H1 (cell line): ENCODE results near the gene ABHD11. TPM values are rescaled to one million over a fixed set of nuclear protein-coding genes. Genes with fewer than 3 reads are reported as not detected.

Source experiments
- CTCF ChIA-PET: fragments of 300-600 bp; sonication (Branson Sonifier 250); formaldehyde crosslinking; loops from one replicate; lab custom pipeline; 2021; ENCODE audit not compliant: partially characterized antibody; lab: Charles Lee
- POLR2A ChIA-PET: fragments of 300-600 bp; sonication (Branson Sonifier 250); formaldehyde crosslinking; loops from one replicate; lab custom pipeline; 2021; ENCODE audit warnings: inconsistent platforms; ENCODE audit not compliant: partially characterized antibody; lab: Charles Lee
- DNase-seq, 2 experiments: peaks; one replicate each; pipeline versions ENCODE4 v3.0.0 to v3.0.0-alpha.2; 2010 to 2022; ENCODE audit warnings: low spot score in 2 of 2, low read depth in 1 of 2, mixed read lengths in 1 of 2
- FAIRE-seq: peaks from 2 replicates; lab custom pipeline; 2011; peaks lifted over from hg19 to GRCh38; lab: Jason Lieb, UNC
- H2AFZ ChIP-seq: 2 replicates; pipeline ENCODE4 v1.8.1; 2012; ENCODE audit warnings: low read length, inconsistent platforms
- H2AK5ac ChIP-seq: 2 replicates; pipeline ENCODE4 v1.6.1; 2013; ENCODE audit warnings: low read depth, low read length
- H2BK120ac ChIP-seq: replicated peaks from 2 replicates; pipeline ENCODE3; 2013; ENCODE audit warnings: low read depth, low read length, inconsistent platforms
- H2BK12ac ChIP-seq: 2 replicates; pipeline ENCODE4 v1.6.1; 2013; ENCODE audit warnings: low read depth, low read length
- H2BK15ac ChIP-seq: 2 replicates; pipeline ENCODE4 v1.6.1; 2013; ENCODE audit warnings: low read length
- H2BK20ac ChIP-seq: 2 replicates; pipeline ENCODE4 v1.6.1; 2013; ENCODE audit warnings: low read length
- H2BK5ac ChIP-seq: 2 replicates; pipeline ENCODE4 v1.6.1; 2013; ENCODE audit warnings: low read depth, low read length
- H3K14ac ChIP-seq: 2 replicates; pipeline ENCODE4 v1.6.1; 2013; ENCODE audit warnings: inconsistent platforms; ENCODE audit not compliant: insufficient read length
- H3K18ac ChIP-seq: 2 replicates; pipeline ENCODE4 v1.6.1; 2013; ENCODE audit warnings: low read length; ENCODE audit errors: extremely low read depth
- H3K23ac ChIP-seq: 2 replicates; pipeline ENCODE4 v1.6.1; 2013; ENCODE audit warnings: inconsistent platforms; ENCODE audit not compliant: insufficient read length
- H3K23me2 ChIP-seq: 2 replicates; pipeline ENCODE4 v1.6.1; 2013; ENCODE audit warnings: low read depth, low read length
- H3K27ac ChIP-seq: 2 replicates; pipeline ENCODE4 v1.6.1; 2011; ENCODE audit warnings: low read depth, low read length, inconsistent platforms
- H3K27me3 ChIP-seq, 4 experiments: replicated peaks in 1 of 4; 1 replicate in 1 of 4; 2 replicates in 3 of 4; pipeline versions ENCODE4 v1.6.1 to v1.8.1; 2011 to 2013; ENCODE audit warnings: low read length in 3 of 4, mild to moderate bottlenecking in 3 of 4, inconsistent platforms in 2 of 4, mixed read lengths in 2 of 4, moderate library complexity in 1 of 4; ENCODE audit not compliant: control insufficient read depth in 3 of 4, insufficient read depth in 3 of 4; ENCODE audit errors: extremely low read depth in 1 of 4
- H3K36me3 ChIP-seq, 4 experiments: 2 replicates each; pipeline versions ENCODE4 v1.6.1 to v1.8.1; 2011 to 2013; ENCODE audit warnings: mild to moderate bottlenecking in 4 of 4, low read length in 3 of 4, moderate library complexity in 2 of 4, control low read depth in 1 of 4, inconsistent platforms in 1 of 4; ENCODE audit not compliant: insufficient read depth in 4 of 4, control insufficient read depth in 2 of 4
- H3K4ac ChIP-seq: replicated peaks from 2 replicates; pipeline ENCODE3; 2013; ENCODE audit warnings: low read length, low read depth, mixed read lengths, inconsistent platforms; ENCODE audit not compliant: insufficient read length
- H3K4me1 ChIP-seq, 4 experiments: replicated peaks in 1 of 4; 1 replicate in 1 of 4; 2 replicates in 3 of 4; pipeline versions ENCODE4 v1.6.1 to v1.8.1; 2011 to 2013; ENCODE audit warnings: low read length in 3 of 4, inconsistent platforms in 2 of 4, mixed read lengths in 1 of 4; ENCODE audit not compliant: insufficient read depth in 4 of 4, control insufficient read depth in 3 of 4
- H3K4me2 ChIP-seq, 2 experiments: 2 replicates each; pipeline versions ENCODE4 v1.6.1 to v1.8.1; 2011 to 2013; ENCODE audit warnings: low read depth in 2 of 2, low read length in 2 of 2, control low read depth in 1 of 2, inconsistent platforms in 1 of 2, mild to moderate bottlenecking in 1 of 2; ENCODE audit not compliant: insufficient read depth in 1 of 2
- H3K4me3 ChIP-seq, 4 experiments: fragments of 200-600, 300-600 bp in 1 of 4; sonication (generic), shearing (Covaris generic), sonication (Bioruptor Twin) in 1 of 4; 2 replicates each; pipeline versions ENCODE4 v1.5.1 to v1.8.1; 2011 to 2016; ENCODE audit warnings: low read length in 4 of 4, low read depth in 3 of 4, control low read depth in 2 of 4, inconsistent platforms in 2 of 4, mild to moderate bottlenecking in 2 of 4, mixed read lengths in 1 of 4, moderate library complexity in 1 of 4; ENCODE audit not compliant: insufficient read depth in 2 of 4; ENCODE audit errors: extremely low read depth in 1 of 4
- H3K56ac ChIP-seq: replicated peaks from 2 replicates; pipeline ENCODE3; 2013; ENCODE audit warnings: low read depth, mild to moderate bottlenecking, mixed read lengths, low read length, inconsistent platforms; ENCODE audit not compliant: insufficient read length
- H3K79me1 ChIP-seq: 2 replicates; pipeline ENCODE4 v1.6.1; 2013; ENCODE audit warnings: low read depth, low read length, control low read depth
- H3K79me2 ChIP-seq, 2 experiments: 2 replicates each; pipeline versions ENCODE4 v1.6.1 to v1.8.1; 2012 to 2013; ENCODE audit warnings: low read length in 2 of 2, mild to moderate bottlenecking in 2 of 2, inconsistent platforms in 1 of 2; ENCODE audit not compliant: insufficient read depth in 2 of 2, control insufficient read depth in 1 of 2
- H3K9ac ChIP-seq, 4 experiments: replicated peaks in 1 of 4; 1 replicate in 1 of 4; 2 replicates in 3 of 4; pipeline versions ENCODE4 v1.6.1 to v1.8.1; 2011 to 2013; ENCODE audit warnings: low read depth in 3 of 4, low read length in 3 of 4, control low read depth in 2 of 4, mild to moderate bottlenecking in 2 of 4, moderate library complexity in 2 of 4, inconsistent platforms in 1 of 4; ENCODE audit errors: extremely low read depth in 1 of 4
- H3K9me3 ChIP-seq, 2 experiments: 2 replicates each; pipeline versions ENCODE4 v1.6.1 to v1.8.1; 2012 to 2013; ENCODE audit warnings: mild to moderate bottlenecking in 2 of 2, moderate library complexity in 2 of 2, control low read depth in 1 of 2, inconsistent platforms in 1 of 2, low read depth in 1 of 2, low read length in 1 of 2, mixed read lengths in 1 of 2; ENCODE audit not compliant: insufficient read depth in 2 of 2
- H4K20me1 ChIP-seq, 2 experiments: replicated peaks in 1 of 2; 2 replicates each; pipeline versions ENCODE3 to v1.8.1; 2011 to 2013; ENCODE audit warnings: inconsistent platforms in 2 of 2, low read length in 2 of 2, mild to moderate bottlenecking in 1 of 2; ENCODE audit not compliant: insufficient read depth in 2 of 2, control insufficient read depth in 1 of 2
- H4K5ac ChIP-seq: 2 replicates; pipeline ENCODE4 v1.6.1; 2013; ENCODE audit warnings: low read length, low read depth, mixed read lengths, inconsistent platforms; ENCODE audit not compliant: insufficient read length
- H4K8ac ChIP-seq: 2 replicates; pipeline ENCODE4 v1.8.0; 2013; ENCODE audit warnings: mild to moderate bottlenecking, moderate library complexity, low read length, inconsistent platforms; ENCODE audit not compliant: insufficient read depth; ENCODE audit errors: extremely low read depth
- H4K91ac ChIP-seq: replicated peaks from 2 replicates; pipeline ENCODE3; 2013; ENCODE audit warnings: low read length, mixed read lengths, inconsistent platforms; ENCODE audit not compliant: insufficient read length
- CBX8 ChIP-seq: fragments of 300-800, 300-1000 bp; sonication (generic); IDR thresholded peaks from 2 replicates; pipeline ENCODE4 v1.7.1; 2016; ENCODE audit warnings: low read depth, low read length, borderline replicate concordance
- EP300 ChIP-seq, 2 experiments: IDR thresholded peaks; 1 replicate in 1 of 2; 2 replicates in 1 of 2; pipeline ENCODE4 v1.6.1; 2011 to 2012; ENCODE audit warnings: low read depth in 2 of 2, low read length in 2 of 2, mild to moderate bottlenecking in 2 of 2, borderline replicate concordance in 1 of 2, inconsistent platforms in 1 of 2, moderate library complexity in 1 of 2
- GABPA ChIP-seq: IDR thresholded peaks from 2 replicates; pipeline ENCODE4 v1.6.1; 2011; ENCODE audit warnings: mild to moderate bottlenecking, low read length, moderate library complexity, borderline replicate concordance; ENCODE audit not compliant: insufficient read depth
- KDM4A ChIP-seq: IDR thresholded peaks from one replicate; pipeline ENCODE4 v1.7.1; 2012; ENCODE audit warnings: low read depth, mild to moderate bottlenecking, moderate library complexity, low read length, inconsistent platforms; ENCODE audit not compliant: severe bottlenecking
- MAX ChIP-seq: IDR thresholded peaks from 2 replicates; pipeline ENCODE4 v1.6.1; 2012; ENCODE audit warnings: inconsistent platforms
- POLR2A ChIP-seq, 2 experiments: IDR thresholded peaks; 1 replicate in 1 of 2; 2 replicates in 1 of 2; pipeline ENCODE4 v1.6.1; 2011; ENCODE audit warnings: low read depth in 2 of 2, low read length in 2 of 2, mild to moderate bottlenecking in 2 of 2; ENCODE audit errors: control extremely low read depth in 1 of 2
- SP1 ChIP-seq: IDR thresholded peaks from 2 replicates; pipeline ENCODE4 v1.6.1; 2011; ENCODE audit warnings: low read depth, low read length
- TAF1 ChIP-seq: IDR thresholded peaks from 2 replicates; pipeline ENCODE4 v1.6.1; 2011; ENCODE audit warnings: mild to moderate bottlenecking, low read depth, low read length
- YY1 ChIP-seq: IDR thresholded peaks from 2 replicates; pipeline ENCODE4 v1.6.1; 2011; ENCODE audit warnings: low read depth, mild to moderate bottlenecking, low read length
- WGBS, 2 experiments: shearing (Covaris generic) in 1 of 2; methylation state at CpG; one replicate each; pipeline versions ENCODE4 v1.1.6 to v1.1.7; 2013 to 2015; ENCODE audit warnings: low lambda C conversion rate in 2 of 2, mixed read lengths in 2 of 2, inconsistent platforms in 1 of 2, low coverage in 1 of 2, missing lambda C conversion rate in 1 of 2; ENCODE audit not compliant: insufficient replicate concordance in 2 of 2, insufficient coverage in 1 of 2, insufficient read length in 1 of 2; ENCODE audit errors: extremely low coverage in 1 of 2, missing lambda C conversion rate in 1 of 2; 5-methylcytosine and 5-hydroxymethylcytosine counted together
- polyA plus RNA-seq, 7 experiments: library from polyadenylated mRNA; depleted of rRNA in 3 of 7; stranded (reverse) in 5 of 7; unstranded in 2 of 7; fragments of >200 nt in 5 of 7; fragments of 200-250 nt in 2 of 7; gene quantifications; 1 replicate in 5 of 7; 2 replicates in 1 of 7; 4 replicates in 1 of 7; pipeline versions ENCODE4 v1.2.1 to v1.2.3, GENCODE V29; 2011 to 2013; ENCODE audit warnings: missing spikeins in 2 of 7, mixed read lengths in 2 of 7
- total RNA-seq: library from RNA; stranded (reverse); fragmentation: NEBNext Ultra II Directional; extraction: Animal tissue kit (Norgen Biotek cat#: 25700); gene quantifications from 2 replicates; pipeline ENCODE4 v1.2.1, GENCODE V29; 2021

The ABHD11 gene
- total and polyA plus RNA-seq, 2 of the 8 experiments (the other 6 are each of a cell fraction or from before 2014, with no cell fraction given) = 19.8 to 42.2 TPM

- TF ChIP-seq EP300 (IDR thresholded peaks at IDR 0.05; ENCODE audit: borderline replicate concordance in 1 of 2, low read depth in 2 of 2, low read length in 2 of 2) = no peak
- 0 out of 3 replicates have a peak, but pooled peaks of 1 of the 2 experiments have one; percentile 40 for TF ChIP-seq POLR2A (IDR thresholded peaks at IDR 0.05; ENCODE audit: control extremely low read depth in 1 of 2, low read depth in 2 of 2, low read length in 2 of 2)
- TF ChIP-seq YY1 = peak; percentile 40; the same call in 1 of the 2 replicates
- no peak for TF ChIP-seq CBX8
- TF ChIP-seq MAX = 0 out of 2 replicates have a peak, but pooled peaks have one; percentile 21
- TF ChIP-seq SP1 = no peak
- peak; percentile 57; the same call in 1 of the 2 replicates for TF ChIP-seq TAF1
- no peak for TF ChIP-seq KDM4A
- no peak for TF ChIP-seq GABPA
- no peak overlapping the region for H2BK120ac ChIP-seq
- peak overlapping the region; percentile 62 for H4K5ac ChIP-seq
- H4K8ac ChIP-seq = peak overlapping the region; percentile 91
- H3K23ac ChIP-seq = no peak overlapping the region
- no peak overlapping the region for H2AK5ac ChIP-seq
- no peak overlapping the region for H2BK12ac ChIP-seq
- peak overlapping the region; percentile 81; the same call in 1 of the 2 replicates for H3K18ac ChIP-seq
- peak overlapping the region; percentile 5 for H3K56ac ChIP-seq
- peak overlapping the region; percentile 81; the same call in 1 of the 2 replicates for H2BK15ac ChIP-seq
- H3K79me1 ChIP-seq = no peaks in the 10 kb centered on the region
- peak overlapping the region; percentile 97 for H3K4ac ChIP-seq
- peaks cover 6 to 17% of the 10 kb centered on the region in 2 experiments for H4K20me1 ChIP-seq
- DNase-seq (peak; percentile 47 to 81), FAIRE-seq (no peak)
- H3K23me2 ChIP-seq = peaks cover 2% of the 10 kb centered on the region; the same call in 1 of the 2 replicates
- peaks cover 0 to 19% (median 15%) of the 10 kb centered on the region in 4 experiments; a peak in 6 of 7 replicates for H3K4me1 ChIP-seq
- peak overlapping the region; percentile 19 for H3K14ac ChIP-seq
- peaks cover 0 to 7% (median 0%) of the 10 kb centered on the region in 4 experiments; a peak in 4 of 8 replicates for H3K36me3 ChIP-seq
- no peaks in the 10 kb centered on the region for H3K9me3 ChIP-seq
- ChIA-PET CTCF (interaction anchor here (0.8 to 9.7 kb wide), 8 partner anchors 16 to 96 kb away, joined by 3 to 130 read pairs (median 4); no protein-coding TSS in a partner anchor), POLR2A (interaction anchor here (1.3 to 4.9 kb wide), 4 partner anchors 9 to 98 kb away, joined by 3 to 29 read pairs (median 8); no protein-coding TSS in a partner anchor)
- H3K9ac ChIP-seq = peak overlapping the region in 3 of 4 experiments; percentile 20 to 35 (median 31); a peak in 5 of 7 replicates
- H3K79me2 ChIP-seq = no peaks in the 10 kb centered on the region
- no peak overlapping the region for H2AFZ ChIP-seq
- H2BK5ac ChIP-seq = peak overlapping the region; percentile 60; the same call in 1 of the 2 replicates
- peak overlapping the region; percentile 28 to 58 (median 34); a peak in 7 of 8 replicates for H3K4me3 ChIP-seq
- H3K4me2 ChIP-seq = peak overlapping the region; percentile 76 to 85
- peak overlapping the region; percentile 17 for H4K91ac ChIP-seq
- H3K27me3 ChIP-seq = no peaks in the 10 kb centered on the region; a peak in 1 of 7 replicates
- 47% methylated on average over 29 of the region's 45 CpGs; no CpG with 5 or more reads in 1 of the 2 experiments for WGBS, 2 experiments
- peak overlapping the region; percentile 53; the same call in 1 of the 2 replicates for H3K27ac ChIP-seq
- H2BK20ac ChIP-seq = no peak overlapping the region
Observed at GRCh38 chr7:73703757-73704639, 34.6 kb downstream of the ABHD11 start.
